ENCODE data around the gene U2AF2.

GRCh38 chr19:55697069-55697440 lies 42.2 kb downstream of the U2AF2 start:
- TF ChIP-seq YY1 (IDR thresholded peaks at IDR 0.05; ENCODE audit: low read depth) (no peak), CTCF (IDR thresholded peaks at IDR 0.05) (no peak), FOSL2 (IDR thresholded peaks at IDR 0.05; ENCODE audit: borderline replicate concordance, low read depth) (no peak), FOXJ3 (CRISPR knock-in tag; IDR thresholded peaks at IDR 0.05) (no peak)
